SK-N-SH treated with all-trans-retinoic acid at 6 μM for 48 hours (cell line): ENCODE results near the gene GRIK4.

Experiments
- ARNTL ChIP-seq: fragments of 450-650 bp; formaldehyde crosslinking; IDR thresholded peaks from 2 replicates; pipeline ENCODE4 v1.5.0; 2020; ENCODE audit warnings: low read depth, mild to moderate bottlenecking, moderate library complexity, borderline replicate concordance
- BACH2 ChIP-seq: fragments of 250-450 bp; sonication (Bioruptor Pico); IDR thresholded peaks from 2 replicates; pipeline ENCODE4 v1.9.0; 2021; ENCODE audit warnings: mild to moderate bottlenecking, borderline replicate concordance
- GLIS3 ChIP-seq: fragments of 250-450 bp; sonication (Bioruptor Pico); IDR thresholded peaks from 2 replicates; pipeline ENCODE4 v1.5.0; 2020; ENCODE audit warnings: mild to moderate bottlenecking, moderate library complexity
- OSR1 ChIP-seq: fragments of 250-450 bp; sonication (Bioruptor Pico); IDR thresholded peaks from 2 replicates; pipeline ENCODE4 v1.8.0; 2022; ENCODE audit warnings: moderate library complexity, mild to moderate bottlenecking, inconsistent platforms
- PPARA ChIP-seq: fragments of 250-450 bp; sonication (Bioruptor Pico); IDR thresholded peaks from 2 replicates; pipeline ENCODE4 v1.5.0; 2020; ENCODE audit warnings: mild to moderate bottlenecking, borderline replicate concordance
- SNAI2 ChIP-seq: fragments of 250-450 bp; sonication (Bioruptor Pico); IDR thresholded peaks from 2 replicates; pipeline ENCODE4 v1.5.0; 2020; ENCODE audit warnings: mild to moderate bottlenecking, moderate library complexity

- no peak for TF ChIP-seq GLIS3 (CRISPR knock-in tag)
- no peak for TF ChIP-seq OSR1 (CRISPR knock-in tag)
- no peak for TF ChIP-seq SNAI2
- no peak for TF ChIP-seq ARNTL (CRISPR knock-in tag)
- TF ChIP-seq PPARA (CRISPR knock-in tag): no peak
- no peak for TF ChIP-seq BACH2 (CRISPR knock-in tag)
Observed at GRCh38 chr11:120626791-120627190, 115.2 kb downstream of the GRIK4 start.
